Measurements from ENCODE around the gene PSMB7. TPM values are rescaled to one million over a fixed set of nuclear protein-coding genes. Genes with fewer than 3 reads are reported as not detected.

Gene PSMB7
- total RNA-seq, 2 experiments from 2014 or later, result 164 to 186 TPM

DNA sequence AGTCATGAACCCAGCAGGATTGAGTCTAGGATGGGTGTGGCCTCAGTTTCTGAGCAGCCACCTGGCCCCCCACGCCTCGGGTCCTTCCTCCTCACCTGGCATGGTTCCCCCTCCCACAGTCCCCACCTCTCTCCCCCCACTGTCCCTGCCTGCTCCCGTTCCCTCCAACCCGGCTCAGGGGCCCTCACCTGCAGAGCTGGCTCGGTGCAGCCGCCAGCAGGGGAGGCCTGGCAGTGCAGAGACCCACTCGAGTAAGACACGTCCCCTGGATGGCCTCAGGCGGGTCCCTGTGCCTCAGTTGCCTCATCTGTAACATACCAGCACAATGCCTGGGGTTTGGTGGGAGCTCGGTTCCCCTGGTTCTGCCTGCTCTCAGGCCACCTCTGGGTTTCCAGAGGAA is 91.3 kb downstream of the PSMB7 start:
- H3K4me3 ChIP-seq (ENCODE audit: low read depth, low read length, poor library complexity, severe bottlenecking), result no peak overlapping the region
- H3K9me3 ChIP-seq (ENCODE audit: low read length), result no peaks in the 10 kb centered on the region
- no peak for DNase-seq (ENCODE audit: low spot score)
- H3K4me2 ChIP-seq (ENCODE audit: low read length), result no peak overlapping the region
- H3K27ac ChIP-seq (ENCODE audit: low read depth, low read length, poor library complexity, severe bottlenecking), result no peak overlapping the region
- TF ChIP-seq, protein P1, sequence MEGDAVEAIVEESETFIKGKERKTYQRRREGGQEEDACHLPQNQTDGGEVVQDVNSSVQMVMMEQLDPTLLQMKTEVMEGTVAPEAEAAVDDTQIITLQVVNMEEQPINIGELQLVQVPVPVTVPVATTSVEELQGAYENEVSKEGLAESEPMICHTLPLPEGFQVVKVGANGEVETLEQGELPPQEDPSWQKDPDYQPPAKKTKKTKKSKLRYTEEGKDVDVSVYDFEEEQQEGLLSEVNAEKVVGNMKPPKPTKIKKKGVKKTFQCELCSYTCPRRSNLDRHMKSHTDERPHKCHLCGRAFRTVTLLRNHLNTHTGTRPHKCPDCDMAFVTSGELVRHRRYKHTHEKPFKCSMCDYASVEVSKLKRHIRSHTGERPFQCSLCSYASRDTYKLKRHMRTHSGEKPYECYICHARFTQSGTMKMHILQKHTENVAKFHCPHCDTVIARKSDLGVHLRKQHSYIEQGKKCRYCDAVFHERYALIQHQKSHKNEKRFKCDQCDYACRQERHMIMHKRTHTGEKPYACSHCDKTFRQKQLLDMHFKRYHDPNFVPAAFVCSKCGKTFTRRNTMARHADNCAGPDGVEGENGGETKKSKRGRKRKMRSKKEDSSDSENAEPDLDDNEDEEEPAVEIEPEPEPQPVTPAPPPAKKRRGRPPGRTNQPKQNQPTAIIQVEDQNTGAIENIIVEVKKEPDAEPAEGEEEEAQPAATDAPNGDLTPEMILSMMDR (conservative IDR thresholded peaks at IDR 0.05; ENCODE audit: low read length), result no peak
- no peak for TF ChIP-seq EZH2phosphoT487 (IDR thresholded peaks at IDR 0.05; ENCODE audit: borderline replicate concordance, low read depth, low read length)
- POLR2A ChIA-PET, result no interaction called here
- intact Hi-C loops (cut with micrococcal nuclease; ENCODE audit: unreplicated experiment), result no loop called here
- H3K79me2 ChIP-seq (ENCODE audit: insufficient read depth, low read depth, low read length), result no peaks in the 10 kb centered on the region
- no peaks in the 10 kb centered on the region for H3K4me1 ChIP-seq (ENCODE audit: insufficient read depth, low read length, poor library complexity, severe bottlenecking)
- CTCF ChIA-PET (ENCODE audit: unreplicated experiment), result no interaction called here
- no peak overlapping the region for H2AFZ ChIP-seq (ENCODE audit: low read length)
- no peaks in the 10 kb centered on the region for H4K20me1 ChIP-seq (ENCODE audit: insufficient read depth, low read length)
- H3K36me3 ChIP-seq (ENCODE audit: insufficient read depth, low read length), result no peaks in the 10 kb centered on the region
- no TSS peak for BruUV-seq (replicated peaks)
- no peaks in the 10 kb centered on the region for H3K9me2 ChIP-seq (ENCODE audit: insufficient read depth, low read length)

DNA sequence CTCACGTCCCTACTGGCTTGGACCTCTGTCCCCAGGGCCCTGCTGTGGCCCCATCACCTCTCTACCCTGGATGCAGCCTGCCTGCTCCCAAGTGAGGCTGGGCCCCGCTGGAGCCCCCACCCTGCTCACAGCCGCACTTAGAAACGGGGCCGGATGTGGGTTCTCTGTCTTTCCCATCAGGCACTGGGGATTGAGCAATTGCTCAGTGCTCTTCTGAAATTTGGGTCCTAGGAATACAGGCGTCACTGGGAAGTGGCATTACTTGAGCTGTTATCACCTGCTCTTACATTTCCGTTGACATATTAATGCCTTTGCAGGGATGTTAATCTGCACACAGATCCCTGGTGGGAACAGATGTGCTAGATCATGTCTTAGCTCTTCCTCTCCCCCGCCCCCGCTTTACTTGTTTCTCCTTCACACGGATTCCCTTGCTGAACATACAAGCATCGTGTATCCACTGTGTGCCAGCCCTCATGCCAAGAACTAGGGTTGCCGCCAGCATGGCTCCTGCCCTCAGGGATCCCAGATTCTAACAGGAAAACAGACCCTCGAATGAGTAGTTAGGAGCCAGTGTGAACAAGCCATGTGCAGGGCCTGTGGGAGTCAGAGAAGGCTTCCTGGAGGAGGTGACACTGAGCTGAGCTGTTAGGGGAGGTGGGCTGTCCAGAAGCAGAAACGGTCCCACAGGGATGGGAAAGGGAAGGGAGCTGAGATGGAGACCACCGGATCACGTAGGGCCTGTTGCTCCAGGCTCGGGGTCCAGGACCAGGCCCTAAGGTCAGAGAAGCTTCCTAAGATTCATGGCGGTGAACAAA is 92.4 kb downstream of the PSMB7 start:
- H3K4me3 ChIP-seq (ENCODE audit: low read depth, low read length, poor library complexity, severe bottlenecking), result no peak overlapping the region
- TF ChIP-seq, protein P1 (conservative IDR thresholded peaks at IDR 0.05; ENCODE audit: low read length), result no peak
- intact Hi-C loops (cut with micrococcal nuclease; ENCODE audit: unreplicated experiment), result no loop called here
- no peaks in the 10 kb centered on the region for H3K4me1 ChIP-seq (ENCODE audit: insufficient read depth, low read length, poor library complexity, severe bottlenecking)
- no peaks in the 10 kb centered on the region for H3K36me3 ChIP-seq (ENCODE audit: insufficient read depth, low read length)
- no peaks in the 10 kb centered on the region for H3K9me2 ChIP-seq (ENCODE audit: insufficient read depth, low read length)
- H3K4me2 ChIP-seq (ENCODE audit: low read length), result no peak overlapping the region
- ChIA-PET POLR2A (no interaction called here), CTCF (ENCODE audit: unreplicated experiment) (interaction anchor here (0.6 kb wide), 1 partner anchor 98 kb away, joined by 3 read pairs; no protein-coding TSS in a partner anchor)
- no peaks in the 10 kb centered on the region for H3K79me2 ChIP-seq (ENCODE audit: insufficient read depth, low read depth, low read length)
- H2AFZ ChIP-seq (ENCODE audit: low read length), result no peak overlapping the region
- H3K9me3 ChIP-seq (ENCODE audit: low read length), result no peaks in the 10 kb centered on the region
- H3K27ac ChIP-seq (ENCODE audit: low read depth, low read length, poor library complexity, severe bottlenecking), result no peak overlapping the region
- H4K20me1 ChIP-seq (ENCODE audit: insufficient read depth, low read length), result no peaks in the 10 kb centered on the region
- BruUV-seq (replicated peaks), result no TSS peak
- no peak for DNase-seq (ENCODE audit: low spot score)

DNA sequence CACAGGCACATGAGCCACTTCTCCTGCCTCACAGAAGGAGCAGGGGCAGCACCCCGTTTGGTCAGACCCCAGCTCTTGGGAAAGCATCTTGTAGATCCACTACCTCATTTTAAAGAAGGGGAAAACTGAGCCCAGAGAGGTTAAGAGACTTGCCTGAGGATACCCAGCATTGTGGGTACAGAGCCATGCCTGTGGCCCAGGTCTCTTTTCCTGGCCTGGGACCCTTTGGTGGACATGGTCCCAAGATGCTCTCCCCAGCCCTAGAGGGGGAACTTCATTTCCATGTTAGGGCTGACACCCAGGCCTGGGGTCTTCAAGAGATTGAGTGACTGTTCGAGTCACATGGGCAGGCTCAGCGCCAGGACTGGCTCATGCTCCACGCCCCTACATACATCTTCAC is 93.3 kb downstream of the PSMB7 start:
- Histone ChIP-seq H4K20me1 (ENCODE audit: insufficient read depth, low read length) (no peaks in the 10 kb centered on the region), H3K4me2 (ENCODE audit: low read length) (no peak overlapping the region), H3K4me3 (ENCODE audit: low read depth, low read length, poor library complexity, severe bottlenecking) (no peak overlapping the region), H2AFZ (ENCODE audit: low read length) (no peak overlapping the region), H3K79me2 (ENCODE audit: insufficient read depth, low read depth, low read length) (no peaks in the 10 kb centered on the region), H3K4me1 (ENCODE audit: insufficient read depth, low read length, poor library complexity, severe bottlenecking) (no peaks in the 10 kb centered on the region), H3K9me3 (ENCODE audit: low read length) (no peaks in the 10 kb centered on the region), H3K27ac (ENCODE audit: low read depth, low read length, poor library complexity, severe bottlenecking) (no peak overlapping the region), H3K36me3 (ENCODE audit: insufficient read depth, low read length) (no peaks in the 10 kb centered on the region), H3K9me2 (ENCODE audit: insufficient read depth, low read length) (no peaks in the 10 kb centered on the region)
- ChIA-PET CTCF (ENCODE audit: unreplicated experiment) (no interaction called here), POLR2A (no interaction called here)
- intact Hi-C loops (cut with micrococcal nuclease; ENCODE audit: unreplicated experiment), result loop anchor here (2.0 kb wide), 1 partner anchor 195 kb away; no protein-coding TSS in a partner anchor
- no peak for DNase-seq (ENCODE audit: low spot score)
- no TSS peak for BruUV-seq (replicated peaks)
- TF ChIP-seq EZH2phosphoT487 (IDR thresholded peaks at IDR 0.05; ENCODE audit: borderline replicate concordance, low read depth, low read length), result no peak
- TF ChIP-seq, protein P1 (conservative IDR thresholded peaks at IDR 0.05; ENCODE audit: low read length), result no peak
